ENCODE results near the gene USP36.
A peak's percentile ranks its signal among the peaks of the same experiment; 100 is the strongest.
"Not testable (repeated sequence)": the region's sequence is repeated elsewhere in the genome, so short reads cannot be mapped to it uniquely, and the experiment has no call there.

USP36 gene

DNA sequence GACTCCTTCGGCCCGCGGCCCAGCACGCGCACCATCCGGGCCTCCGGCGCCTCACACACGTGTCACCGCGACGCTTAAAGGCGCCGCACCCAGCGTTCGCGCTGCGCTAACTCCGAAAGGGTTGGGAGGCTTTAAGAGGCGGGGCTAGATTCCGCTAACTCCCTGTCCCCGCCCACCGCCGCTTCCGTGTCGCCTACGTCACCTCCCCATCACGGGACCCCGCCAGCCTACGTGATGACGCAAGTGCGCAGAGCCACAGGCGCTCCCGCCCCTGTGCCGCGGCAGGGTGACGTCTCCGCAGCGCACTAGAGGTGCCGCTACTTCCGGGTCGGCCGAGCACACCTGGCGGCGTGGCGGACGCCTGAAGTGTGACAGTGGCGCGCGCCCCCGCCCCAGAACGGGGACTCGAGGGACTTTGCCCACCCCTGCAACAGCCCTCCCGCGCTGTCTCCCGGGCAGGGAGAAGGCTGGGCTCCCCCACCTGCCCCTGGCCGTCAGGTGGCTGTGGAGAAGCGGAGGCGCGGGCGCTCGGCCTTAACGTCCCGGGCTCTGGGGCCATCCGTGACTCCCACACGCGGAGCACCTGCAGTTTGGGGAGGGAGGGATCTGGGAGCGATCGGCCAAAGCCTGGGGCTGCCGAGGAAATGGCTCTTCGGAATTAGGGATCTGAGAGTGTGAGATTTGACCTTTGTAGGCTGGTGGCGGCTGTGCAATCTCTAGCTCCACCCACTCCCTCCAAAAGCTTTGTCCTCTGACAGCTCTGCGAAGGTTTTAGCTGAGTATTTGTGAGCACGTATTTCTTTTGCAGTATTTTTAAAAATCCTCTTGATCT lies at the start of gene USP36:
TSS of gene USP36 (minus strand) at position 35 of the 832 bp plus-strand sequence. CDS start 4,451 bp downstream, outside the sequence.
- DNase-seq (ENCODE audit: low read depth, low spot score) = peak; percentile 98

DNA sequence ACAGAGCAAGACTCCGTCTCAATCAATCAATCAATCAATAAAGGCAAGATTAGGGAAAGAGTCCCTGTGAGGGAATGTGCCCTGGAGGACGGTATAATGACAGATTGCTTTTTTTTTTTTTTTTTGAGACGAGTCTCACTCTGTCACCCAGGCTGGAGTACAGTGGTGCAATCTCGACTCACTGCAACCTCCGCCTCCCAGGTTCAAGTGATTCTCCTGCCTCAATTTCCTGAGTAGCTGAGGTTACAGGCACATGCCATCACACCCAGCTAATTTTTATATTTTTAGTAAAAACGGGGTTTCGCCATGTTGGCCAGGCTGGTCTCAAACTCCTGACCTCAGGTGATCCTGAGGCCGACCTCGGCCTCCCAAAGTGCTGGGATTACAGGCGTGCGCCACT lies 49.5 kb upstream of the USP36 start:
- DNase-seq (ENCODE audit: low read depth, low spot score) = not testable (repeated sequence)

DNA sequence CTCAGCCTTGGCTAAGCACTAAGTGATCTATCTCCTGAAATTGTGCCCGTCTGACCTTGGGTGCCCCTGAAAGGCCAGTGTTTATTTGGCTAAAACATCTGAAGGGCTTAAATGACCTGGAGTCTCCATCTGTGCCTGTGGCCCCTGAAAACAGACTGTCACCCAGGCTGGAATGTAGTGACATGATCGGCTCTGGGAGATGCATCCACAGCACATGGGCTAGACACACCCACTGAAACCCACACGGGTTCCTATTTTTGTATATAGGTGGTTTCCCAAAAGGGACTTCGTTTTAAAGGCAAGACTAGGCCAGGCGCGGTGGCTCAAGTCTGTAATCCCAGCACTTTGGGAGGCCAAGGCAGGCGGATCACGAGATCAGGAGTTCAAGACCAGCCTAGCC lies 48.9 kb upstream of the USP36 start:
- DNase-seq (ENCODE audit: low read depth, low spot score) = no peak

DNA sequence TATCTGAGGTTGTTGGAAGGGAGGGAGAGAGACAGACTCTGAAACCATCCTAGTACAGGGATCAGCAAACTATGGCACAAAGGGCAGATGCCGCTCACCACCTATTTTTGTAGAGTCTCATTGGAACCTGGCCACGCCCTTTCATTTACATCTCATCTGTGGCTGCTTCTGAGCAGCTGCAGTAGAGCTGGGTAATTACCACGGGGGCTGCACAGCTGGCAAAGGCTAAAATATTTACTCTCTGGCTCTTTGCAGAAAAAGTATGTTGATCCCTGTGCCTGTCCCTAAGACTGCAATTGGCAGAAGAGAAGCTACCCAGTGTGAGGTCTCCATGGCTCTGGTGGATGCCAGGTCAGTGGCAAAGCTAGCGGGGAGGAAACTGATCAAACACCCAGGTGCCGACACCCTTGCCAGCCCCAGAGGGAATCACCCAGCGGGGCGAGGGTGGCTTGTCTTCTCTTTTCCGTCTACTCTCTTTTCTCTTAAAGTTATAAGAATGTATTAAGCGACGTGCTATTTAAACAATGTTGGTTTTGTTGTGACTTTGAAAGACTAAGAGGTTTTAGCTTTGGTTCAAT lies 48.4 kb upstream of the USP36 start:
- no peak for DNase-seq (ENCODE audit: low read depth, low spot score)

DNA sequence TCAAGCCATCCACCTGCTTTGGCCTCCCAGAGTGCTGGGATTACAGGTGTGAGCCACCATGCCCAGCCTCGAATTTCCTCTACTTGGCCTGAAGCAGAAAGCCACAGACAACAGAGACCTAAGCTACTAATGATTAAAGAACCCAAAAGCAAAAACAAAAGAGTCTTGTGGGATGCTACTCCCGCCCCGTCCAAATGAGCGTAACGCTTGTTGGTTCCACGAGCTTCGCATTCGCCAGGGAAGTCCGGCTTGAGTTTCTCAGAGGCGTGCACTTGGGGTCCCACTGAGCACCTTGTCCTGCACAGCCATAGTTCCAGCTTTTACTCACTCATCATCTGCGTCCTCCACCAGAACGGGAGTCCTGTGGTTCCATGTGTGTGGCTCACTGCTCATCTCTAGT lies 46.3 kb upstream of the USP36 start:
- no peak for DNase-seq (ENCODE audit: low read depth, low spot score)

DNA sequence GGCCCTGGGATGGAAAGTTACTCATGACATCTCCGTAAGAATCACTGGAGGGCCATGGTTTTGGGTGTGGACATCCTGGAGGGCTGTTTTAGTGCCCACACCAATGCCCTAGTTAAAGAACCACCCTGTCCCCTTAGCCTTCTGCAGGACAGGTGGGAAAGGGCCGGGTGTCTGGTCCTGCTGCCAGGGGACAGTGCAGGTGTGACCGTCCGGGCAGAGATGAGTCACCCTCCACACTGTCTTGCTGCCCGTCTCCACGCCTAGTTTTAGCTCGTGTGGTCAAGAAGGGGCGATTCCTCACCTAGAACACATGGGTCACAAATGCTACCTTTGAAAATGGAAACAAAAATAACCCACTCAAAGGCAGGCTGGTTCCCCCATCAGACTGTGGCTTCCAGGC lies 45.3 kb upstream of the USP36 start:
- DNase-seq (ENCODE audit: low read depth, low spot score) = no peak

DNA sequence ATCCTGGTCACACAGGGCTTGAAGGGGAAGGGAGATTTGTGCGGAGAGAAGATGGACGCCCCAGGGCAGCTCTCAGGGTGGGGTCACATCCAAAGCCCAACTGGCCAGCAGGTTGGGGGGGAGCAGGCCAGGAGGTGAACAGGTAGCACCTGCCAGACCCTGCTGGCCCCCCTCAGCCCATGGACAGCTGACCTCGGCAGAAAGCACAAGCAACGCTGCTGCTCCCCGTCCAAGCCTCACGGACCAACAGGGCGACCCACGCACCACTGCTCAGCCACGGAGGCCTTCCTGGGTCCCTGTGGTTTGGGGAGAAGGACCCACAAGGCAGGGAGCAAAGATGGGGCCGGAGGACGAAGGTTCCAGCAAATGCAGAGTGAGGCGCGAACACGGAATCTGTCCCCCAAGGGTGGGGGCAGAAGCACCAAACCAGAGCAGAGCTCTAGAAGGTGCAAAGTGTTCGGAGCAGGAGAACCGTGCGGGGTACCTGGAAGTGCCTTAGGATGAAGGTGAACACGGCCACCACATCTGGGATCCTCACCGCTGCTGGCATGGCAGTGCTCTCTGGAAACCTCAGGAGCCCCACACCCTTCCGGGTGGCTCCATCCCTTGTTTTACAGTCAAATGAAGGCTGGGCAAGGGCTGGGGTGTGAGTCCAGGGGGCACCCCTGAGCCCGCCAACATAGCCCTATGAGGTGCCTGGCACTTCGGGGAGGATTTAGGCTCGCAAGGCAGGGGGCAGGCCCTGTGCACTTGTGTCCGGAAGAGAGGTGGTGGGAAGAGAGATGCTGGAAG lies 44.5 kb upstream of the USP36 start:
- DNase-seq (ENCODE audit: low read depth, low spot score) = no peak

DNA sequence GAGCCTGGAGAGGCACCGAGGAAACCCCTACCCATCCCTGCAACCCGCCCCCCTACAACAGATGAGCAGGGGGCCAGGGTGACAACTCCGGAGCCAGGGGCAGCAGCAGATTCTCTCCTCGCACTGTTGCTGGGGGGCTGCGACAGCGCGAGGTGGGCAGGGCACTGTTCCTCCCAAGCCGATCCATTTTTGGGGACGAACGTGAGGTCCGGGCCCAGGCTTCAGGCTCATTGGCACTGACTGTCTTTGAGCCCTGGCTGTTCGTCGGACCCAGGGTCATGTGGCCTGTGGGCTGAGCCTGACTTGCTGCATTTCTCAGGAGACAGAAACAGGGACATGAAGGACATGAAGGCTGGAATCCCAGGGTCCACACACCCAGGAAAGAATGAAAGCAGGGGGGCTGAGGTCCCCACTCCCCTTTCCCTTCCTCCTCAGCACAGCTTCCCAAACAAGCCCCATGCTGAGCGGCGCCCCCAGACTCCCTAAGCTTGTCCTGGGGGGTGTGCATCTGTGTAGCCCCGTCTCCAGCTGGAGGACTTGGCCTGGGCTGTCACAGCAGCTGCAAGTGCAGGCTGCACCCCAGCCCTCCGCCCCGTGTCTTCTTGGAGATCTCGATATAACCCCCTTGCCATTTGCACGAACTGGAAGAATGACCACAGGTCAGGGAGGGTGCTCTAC lies 43.7 kb upstream of the USP36 start:
- no peak for DNase-seq (ENCODE audit: low read depth, low spot score)

DNA sequence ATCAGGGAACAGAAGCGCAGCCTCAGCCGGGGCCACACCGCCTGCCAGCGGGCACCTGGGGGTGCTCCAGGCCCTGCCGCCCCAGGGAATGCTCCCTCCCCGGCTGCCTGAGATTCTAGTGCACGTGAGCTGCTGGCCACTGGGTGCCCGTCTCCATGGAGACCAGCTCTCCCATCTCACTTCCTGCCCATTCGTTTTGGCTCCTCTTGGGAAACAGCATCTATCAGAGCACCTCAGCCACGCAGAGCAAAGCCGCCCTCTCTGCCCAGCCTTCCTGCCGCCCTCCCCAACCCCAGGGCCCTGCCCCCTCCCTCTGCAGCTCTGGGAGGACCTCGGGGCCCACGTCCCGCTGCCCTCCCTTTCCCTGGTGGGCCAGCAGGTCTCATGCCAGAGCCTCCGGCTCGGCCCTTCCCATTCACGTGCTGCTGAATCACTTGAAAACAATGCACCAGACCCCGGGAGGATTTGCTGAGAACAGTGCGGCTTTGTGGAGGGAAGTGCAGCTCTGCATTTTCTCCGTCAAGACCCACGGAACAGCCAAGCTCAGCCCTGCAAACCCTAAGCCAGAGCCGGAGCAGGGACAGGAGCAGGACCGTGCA lies 43.0 kb upstream of the USP36 start:
- peak; percentile 86 for DNase-seq (ENCODE audit: low read depth, low spot score)

DNA sequence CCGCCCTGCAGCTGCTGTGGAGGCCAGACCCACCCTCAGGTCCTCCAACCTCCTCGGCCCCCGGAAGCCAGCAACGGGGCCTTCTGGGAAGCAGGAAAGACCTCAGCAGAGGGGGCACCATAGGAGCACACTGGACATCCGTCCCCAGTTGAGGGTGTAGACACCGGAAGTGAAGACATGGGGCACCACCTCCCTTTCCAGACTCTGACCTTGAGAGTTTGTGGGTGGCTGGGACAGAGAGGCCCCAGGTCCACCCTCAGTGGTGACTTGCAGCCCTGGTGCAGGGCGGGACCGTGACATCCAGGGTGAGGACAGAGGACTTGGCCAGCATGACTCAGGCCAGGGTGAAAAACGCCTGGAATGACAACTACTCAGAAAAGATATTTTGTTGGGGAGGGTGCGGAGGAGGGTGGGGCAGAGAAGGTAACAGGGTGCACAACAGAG lies 42.5 kb upstream of the USP36 start:
- DNase-seq (ENCODE audit: low read depth, low spot score) = no peak

DNA sequence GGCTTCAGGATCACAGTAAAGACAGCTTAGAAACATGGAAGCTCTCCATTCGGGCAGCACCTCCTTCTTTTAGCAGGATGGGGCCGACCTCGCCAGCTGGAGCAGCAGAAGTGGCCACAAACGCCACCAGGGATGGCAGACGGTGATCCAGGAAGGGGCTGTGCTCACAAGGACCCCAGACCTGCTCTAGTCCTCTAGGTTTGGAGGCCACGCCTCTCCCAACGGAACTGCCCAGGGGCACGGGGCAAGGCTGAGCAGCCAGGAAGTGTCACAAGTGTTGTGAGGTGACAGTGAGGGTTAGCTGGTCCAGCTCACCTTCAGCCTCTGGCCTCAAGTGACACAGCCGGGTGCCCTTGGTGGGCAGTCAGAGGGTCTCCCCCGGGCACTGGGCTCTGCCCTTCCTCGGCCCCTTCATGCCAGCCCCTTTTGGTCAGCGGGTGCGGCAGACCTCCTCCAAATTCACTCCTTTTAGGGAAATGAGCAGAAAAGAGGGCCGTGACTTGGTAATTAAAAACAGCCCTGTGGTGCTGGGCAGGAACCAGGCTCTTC lies 42.0 kb upstream of the USP36 start:
- DNase-seq (ENCODE audit: low read depth, low spot score) = no peak

DNA sequence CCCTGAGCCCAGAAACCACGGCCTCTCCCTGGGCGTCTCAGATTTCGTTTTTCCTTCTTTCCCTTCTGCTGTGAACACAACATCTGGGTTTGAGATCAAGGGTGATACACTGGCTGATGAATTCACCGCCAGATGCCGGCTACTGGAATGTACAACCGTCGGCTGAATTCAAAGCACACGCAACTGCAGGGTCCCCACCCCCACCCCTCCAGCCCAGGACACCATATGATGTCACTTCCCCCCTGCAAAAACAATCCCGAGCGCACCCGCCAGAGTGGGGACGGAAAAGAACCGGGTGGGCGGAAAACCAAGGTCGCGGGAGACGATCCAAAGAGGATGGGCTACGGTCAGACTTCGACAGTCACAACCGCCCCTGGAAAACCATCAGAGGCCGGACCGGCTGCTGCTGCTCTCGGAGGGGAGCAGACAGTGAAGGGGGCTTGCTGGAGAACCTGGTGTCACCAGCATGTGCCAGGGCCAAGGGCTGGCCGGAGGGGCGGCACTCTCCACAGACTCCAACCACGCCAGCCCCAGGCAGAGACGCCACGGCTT lies 39.1 kb upstream of the USP36 start:
- peak; percentile 61 for DNase-seq (ENCODE audit: low read depth, low spot score)

DNA sequence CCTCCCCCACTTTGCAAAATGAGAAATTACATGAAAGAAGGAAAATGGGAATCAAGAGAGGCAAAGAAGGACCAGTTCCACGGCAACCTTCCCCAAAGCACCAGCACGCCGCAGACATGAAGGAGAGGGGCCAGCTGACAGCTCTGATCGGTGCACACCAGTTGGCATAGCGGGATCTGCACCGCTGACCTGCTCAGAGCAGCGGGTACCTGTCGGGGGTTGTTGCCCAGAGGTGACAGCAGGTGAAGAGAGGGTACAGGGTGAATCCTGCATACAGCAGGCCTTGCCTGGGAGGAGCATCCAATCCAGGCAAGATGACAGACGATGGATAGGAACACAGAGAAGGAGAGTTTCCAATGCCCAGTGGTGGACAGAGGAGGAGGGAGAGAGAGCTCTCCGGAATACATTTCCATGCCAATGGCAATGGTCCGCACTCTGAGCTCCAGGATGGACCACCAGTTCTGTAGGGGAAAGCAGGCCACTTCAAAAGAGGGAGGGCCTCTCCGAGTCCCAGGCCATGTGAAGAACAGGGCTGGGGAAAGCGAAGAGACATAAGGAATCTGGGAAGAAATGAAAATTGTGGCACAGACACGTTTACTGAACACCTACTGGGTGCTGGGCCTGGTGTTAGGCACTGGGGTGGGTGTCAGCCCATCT lies 38.4 kb upstream of the USP36 start:
- no peak for DNase-seq (ENCODE audit: low read depth, low spot score)

DNA sequence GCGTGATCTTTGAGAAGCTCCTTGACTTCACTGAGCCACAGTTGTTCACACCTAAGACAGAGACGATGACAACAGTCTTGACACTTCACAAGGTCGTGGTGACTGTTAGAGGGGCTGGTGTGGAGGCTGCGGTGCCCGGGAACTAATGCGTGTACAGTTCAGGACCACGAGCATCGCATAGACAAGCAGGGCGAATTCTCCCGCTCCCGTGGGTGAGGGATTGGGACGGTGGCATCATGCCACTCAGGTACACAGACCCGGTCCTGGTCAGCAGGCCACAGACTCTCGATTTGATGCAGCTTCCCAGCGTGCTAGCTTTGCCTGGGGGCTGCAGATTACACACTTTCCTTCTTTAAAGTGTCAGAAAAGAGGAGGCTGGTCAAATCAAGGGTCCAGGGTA lies 37.6 kb upstream of the USP36 start:
- DNase-seq (ENCODE audit: low read depth, low spot score) = no peak

DNA sequence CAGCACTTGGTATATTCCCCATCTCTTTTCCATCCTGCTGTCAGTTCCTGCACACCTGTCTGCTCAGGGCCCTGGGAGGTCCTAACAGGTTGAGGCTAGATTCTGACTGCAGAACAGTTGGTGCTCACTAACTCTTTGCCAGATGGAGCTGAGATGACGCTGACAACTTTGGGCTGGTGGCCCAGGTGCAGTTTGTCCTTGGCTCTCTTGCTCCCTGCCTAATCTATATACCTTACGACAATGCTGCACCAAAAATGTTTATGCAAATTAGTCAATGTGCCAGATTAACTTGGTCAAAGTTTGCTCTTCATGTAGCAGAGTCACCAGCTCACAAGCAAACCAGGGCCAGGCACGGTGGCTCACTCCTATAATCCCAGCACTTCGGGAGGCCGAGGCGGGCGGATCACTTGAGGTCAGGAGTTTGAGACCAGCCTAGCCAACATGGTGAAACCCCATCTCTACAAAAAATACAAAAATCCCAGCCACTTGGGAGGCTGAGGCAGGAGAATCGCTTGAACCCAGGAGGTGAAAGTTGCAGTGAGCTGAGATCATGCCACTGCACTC lies 36.4 kb upstream of the USP36 start:
- DNase-seq (ENCODE audit: low read depth, low spot score) = not testable (repeated sequence)

DNA sequence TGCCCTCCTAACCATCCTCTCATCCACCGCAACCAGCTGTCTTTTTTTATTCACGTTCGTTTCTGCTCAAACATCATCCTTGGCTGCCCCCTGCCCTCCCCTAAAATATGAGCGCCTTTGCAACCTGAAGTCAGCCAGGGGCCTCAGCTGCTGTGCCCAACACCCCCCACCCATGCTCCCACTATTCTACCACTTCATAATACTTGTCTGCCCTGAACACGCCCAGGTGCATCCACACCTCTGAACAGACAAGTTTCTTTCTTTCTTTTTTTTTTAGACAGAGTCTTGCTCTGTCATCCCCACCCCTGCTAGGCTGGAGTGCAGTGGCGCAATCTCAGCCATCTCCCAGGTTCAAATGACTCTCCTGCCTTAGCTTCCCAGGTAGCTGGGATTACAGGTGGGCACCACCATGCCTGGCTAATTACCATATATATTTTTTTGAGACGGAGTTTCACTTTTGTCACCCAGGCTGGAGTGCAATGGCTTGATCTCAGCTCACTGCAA lies 35.5 kb upstream of the USP36 start:
- no peak for DNase-seq (ENCODE audit: low read depth, low spot score)

DNA sequence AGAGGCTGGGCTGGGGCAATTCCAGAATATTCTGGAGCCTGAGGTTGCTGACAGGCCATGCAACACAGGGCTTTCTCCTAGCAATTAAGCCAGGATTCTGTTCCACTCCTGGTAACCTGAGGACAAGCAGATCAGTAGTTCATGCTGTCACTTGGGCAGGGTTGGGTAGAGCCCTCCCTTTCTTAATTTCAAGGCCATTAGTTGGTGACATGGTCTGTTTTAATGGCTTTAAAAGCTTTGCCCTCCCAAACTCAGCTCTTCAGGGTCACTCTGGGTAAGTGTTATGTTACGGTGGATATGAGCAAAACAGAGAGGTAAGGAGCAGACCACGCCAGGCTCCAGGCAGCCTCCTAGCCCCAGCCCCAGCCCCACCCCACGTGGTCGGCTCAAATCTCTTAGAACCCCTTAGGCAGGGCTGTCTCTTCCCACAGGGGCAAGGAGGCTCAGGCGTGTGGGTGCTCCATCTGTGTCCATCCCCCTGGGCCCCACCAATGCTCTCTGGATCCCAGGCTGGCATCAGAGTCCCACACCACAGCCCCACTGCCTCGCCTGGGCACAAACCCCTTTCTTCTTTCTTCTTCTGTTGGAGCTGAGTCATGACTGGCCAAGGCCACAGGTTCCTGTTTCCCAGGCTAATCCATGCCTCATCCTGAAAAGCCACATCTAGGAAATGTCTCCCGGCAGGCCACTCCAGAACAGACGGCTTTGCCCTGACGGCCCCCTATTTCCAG lies 34.9 kb upstream of the USP36 start:
- no peak for DNase-seq (ENCODE audit: low read depth, low spot score)

DNA sequence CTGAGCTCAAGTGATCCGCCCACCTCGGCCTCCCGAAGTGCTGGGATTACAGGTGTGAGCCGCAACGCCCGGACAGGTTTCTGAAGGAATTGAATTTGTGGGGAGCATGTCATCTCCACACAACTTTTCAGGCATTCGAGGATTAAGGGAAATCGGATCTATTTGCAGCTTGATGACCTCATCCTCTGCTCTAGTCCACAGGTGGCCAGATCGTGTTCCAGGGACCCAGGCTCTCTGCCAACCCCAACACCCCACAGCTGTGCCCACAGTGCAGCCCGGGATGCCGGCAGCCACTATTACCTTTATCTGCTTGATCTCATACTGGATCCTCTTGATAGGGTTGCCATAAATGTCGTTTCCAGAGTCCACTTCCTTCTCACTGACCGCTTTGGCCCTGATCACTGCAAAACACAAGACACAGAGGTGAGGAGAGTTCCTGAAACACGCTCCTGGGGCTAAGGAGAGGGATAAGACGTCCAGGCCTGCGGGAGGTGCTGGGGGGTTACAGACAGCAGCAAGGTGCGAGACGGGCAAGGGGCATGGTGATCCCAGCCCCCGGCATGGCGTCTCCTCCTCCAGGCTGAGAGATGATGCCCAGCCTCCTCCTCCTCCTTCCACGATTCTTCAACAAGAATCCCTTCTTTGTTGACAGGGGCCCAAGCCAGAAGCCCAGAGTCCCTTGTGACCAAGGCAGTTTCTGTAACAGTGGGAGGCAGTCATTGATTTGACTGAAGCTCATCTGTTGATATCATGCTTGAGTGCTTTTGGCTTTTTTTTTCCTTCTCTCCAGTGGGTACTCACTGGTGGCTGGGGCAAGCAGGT lies 33.1 kb upstream of the USP36 start:
- DNase-seq (ENCODE audit: low read depth, low spot score) = peak; percentile 87

All from brain pericyte (primary cell).